Measurements from ENCODE around the gene TAF3. TPM values are rescaled to one million over a fixed set of nuclear protein-coding genes. Genes with fewer than 3 reads are reported as not detected.

TAF3 gene
- total RNA-seq, 4 donors from 2014 or later: 11.7 to 12.6 (median 12.4) TPM

DNA sequence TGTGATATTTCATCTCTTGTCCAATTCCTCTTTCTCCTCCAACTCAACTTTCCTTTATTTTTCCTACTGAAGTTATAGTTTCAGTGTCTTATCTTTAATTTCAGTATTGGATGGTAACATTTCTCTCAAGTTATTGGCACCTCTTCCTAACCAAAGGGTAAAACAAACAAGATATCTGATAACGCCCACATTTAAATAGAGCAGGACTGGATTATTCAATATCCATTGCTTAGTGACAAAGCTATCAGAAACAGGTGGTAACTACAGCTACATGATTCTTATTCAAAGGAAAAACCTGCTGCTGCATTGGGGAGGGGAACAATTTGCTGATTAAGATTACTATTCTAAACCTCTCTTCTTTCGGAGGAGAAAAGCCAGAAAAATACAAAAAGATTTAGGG lies 87.8 kb downstream of the TAF3 start:
- WGBS, 2 donors: 91 to 92% methylated on average over 2 of the region's 2 CpGs

GRCh38 chr10:7908541-7909210 lies 90.4 kb downstream of the TAF3 start:
- Histone ChIP-seq H3K36me3 (no peaks in the 10 kb centered on the region), H3K4me1 (no peaks in the 10 kb centered on the region), H3K27me3 (no peaks in the 10 kb centered on the region), H3K27ac (no peak overlapping the region), H3K4me3 (no peak overlapping the region), H3K9me3 (no peaks in the 10 kb centered on the region)
- WGBS, 2 donors: 76 to 85% methylated on average over 7 to 8 of the region's 8 CpGs
- no peak for TF ChIP-seq EP300 (IDR thresholded peaks at IDR 0.05)
- TF ChIP-seq CTCF (IDR thresholded peaks at IDR 0.05): no peak
- no peak for TF ChIP-seq POLR2A (IDR thresholded peaks at IDR 0.05)
- no peak for DNase-seq (ENCODE audit: low spot score in 2 of 2)

More for the DNA sequence above, 87.8 kb downstream of the TAF3 start:
- H3K9me3 ChIP-seq: no peaks in the 10 kb centered on the region
- DNase-seq (ENCODE audit: low spot score in 2 of 2): no peak
- no peaks in the 10 kb centered on the region for H3K27me3 ChIP-seq
- H3K4me1 ChIP-seq: no peaks in the 10 kb centered on the region
- H3K27ac ChIP-seq: no peak overlapping the region
- no peaks in the 10 kb centered on the region for H3K36me3 ChIP-seq
- H3K4me3 ChIP-seq: no peak overlapping the region
- no peak for TF ChIP-seq CTCF (IDR thresholded peaks at IDR 0.05)
- TF ChIP-seq POLR2A (IDR thresholded peaks at IDR 0.05): no peak
- TF ChIP-seq EP300 (IDR thresholded peaks at IDR 0.05): no peak

DNA sequence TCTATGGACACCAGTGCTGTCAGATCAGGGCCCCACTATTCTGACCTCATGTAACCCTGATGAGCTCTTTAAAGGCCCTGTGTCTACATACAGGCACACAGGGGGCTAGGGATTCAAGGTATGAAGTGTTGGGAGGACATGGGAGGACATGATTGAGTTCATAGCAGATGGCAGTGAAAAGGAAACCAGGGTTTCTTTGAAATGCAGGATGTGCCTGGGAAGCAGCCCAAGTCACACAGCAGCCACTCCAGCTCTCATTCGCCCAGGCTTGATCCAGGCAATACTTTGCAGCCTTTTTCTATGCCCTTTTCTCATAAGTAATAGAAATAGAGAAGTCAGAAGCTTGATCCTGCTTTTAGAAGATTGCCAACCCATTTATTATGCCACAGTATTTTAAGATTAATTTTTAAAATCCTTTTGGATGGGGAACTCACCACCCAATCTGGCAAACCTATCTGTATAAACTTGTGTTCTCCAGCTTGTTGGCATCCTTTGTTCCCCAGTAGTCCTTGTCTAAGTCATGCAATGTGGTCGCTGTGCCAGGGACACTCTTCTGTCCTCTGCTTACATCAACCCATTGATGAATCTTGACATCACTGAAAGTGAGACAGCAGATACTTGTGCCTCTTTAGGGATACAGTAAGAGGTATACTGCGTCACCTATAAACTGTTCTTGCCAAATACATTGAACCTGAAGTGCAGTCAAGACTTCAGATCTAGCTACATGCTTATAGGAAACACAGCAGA lies 95.0 kb downstream of the TAF3 start:
- no peak for TF ChIP-seq POLR2A (IDR thresholded peaks at IDR 0.05)
- no peak for TF ChIP-seq CTCF (IDR thresholded peaks at IDR 0.05)
- TF ChIP-seq EP300 (IDR thresholded peaks at IDR 0.05): no peak
- H3K9me3 ChIP-seq: no peaks in the 10 kb centered on the region
- no peaks in the 10 kb centered on the region for H3K27me3 ChIP-seq
- H3K4me3 ChIP-seq: no peak overlapping the region
- DNase-seq (ENCODE audit: low spot score in 2 of 2): no peak
- no peaks in the 10 kb centered on the region for H3K36me3 ChIP-seq
- no peaks in the 10 kb centered on the region for H3K4me1 ChIP-seq
- WGBS, 2 donors: 90 to 92% methylated on average over 3 of the region's 3 CpGs
- H3K27ac ChIP-seq: no peak overlapping the region

GRCh38 chr10:7915923-7916536 lies 97.7 kb downstream of the TAF3 start:
- DNase-seq (ENCODE audit: low spot score in 2 of 2): no peak
- H3K27me3 ChIP-seq: no peaks in the 10 kb centered on the region
- H3K4me3 ChIP-seq: no peak overlapping the region
- TF ChIP-seq CTCF (IDR thresholded peaks at IDR 0.05) (no peak), POLR2A (IDR thresholded peaks at IDR 0.05) (no peak), EP300 (IDR thresholded peaks at IDR 0.05) (no peak)
- H3K27ac ChIP-seq: no peak overlapping the region
- no peaks in the 10 kb centered on the region for H3K36me3 ChIP-seq
- WGBS, 2 donors: 88 to 92% methylated on average over 1 of the region's 1 CpG
- no peaks in the 10 kb centered on the region for H3K9me3 ChIP-seq
- peaks cover 0 to 2% (median under 1%) of the 10 kb centered on the region in 4 donors for H3K4me1 ChIP-seq

DNA sequence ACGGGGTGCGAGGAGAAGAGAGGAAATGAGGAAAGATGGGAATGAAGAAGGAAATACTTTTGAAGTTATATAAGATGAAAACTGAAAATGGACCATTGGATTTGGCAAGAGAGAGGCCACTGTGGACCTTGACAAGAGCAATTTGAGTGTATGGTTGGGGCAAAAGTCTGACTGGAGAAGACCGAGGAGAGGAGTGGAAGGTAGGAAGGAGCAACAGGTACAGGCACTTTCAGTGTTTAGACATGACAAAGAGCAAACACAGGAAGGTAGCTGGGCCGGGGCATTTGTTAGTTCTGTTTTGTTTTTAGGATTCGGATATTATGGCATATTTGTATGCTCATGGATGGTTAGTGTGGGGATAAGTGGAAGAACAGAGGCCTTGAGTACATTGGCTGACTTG lies 99.4 kb downstream of the TAF3 start:
- H3K4me3 ChIP-seq: no peak overlapping the region
- DNase-seq (ENCODE audit: low spot score in 2 of 2): no peak
- TF ChIP-seq CTCF (IDR thresholded peaks at IDR 0.05) (no peak), EP300 (IDR thresholded peaks at IDR 0.05) (no peak), POLR2A (IDR thresholded peaks at IDR 0.05) (no peak)
- whole genome bisulfite sequencing, 2 donors: 92 to 98% methylated on average over 5 of the region's 5 CpGs
- no peak overlapping the region for H3K27ac ChIP-seq
- no peaks in the 10 kb centered on the region for H3K27me3 ChIP-seq
- no peaks in the 10 kb centered on the region for H3K9me3 ChIP-seq
- peaks cover 0 to 7% (median 3%) of the 10 kb centered on the region in 4 donors for H3K4me1 ChIP-seq
- H3K36me3 ChIP-seq: no peaks in the 10 kb centered on the region
